Large intestine (tissue), 3 donors: ENCODE measurements around the gene IRAK2. TPM values are rescaled to one million over a fixed set of nuclear protein-coding genes. Genes with fewer than 3 reads are reported as not detected.
"Not testable (repeated sequence)": the region's sequence is repeated elsewhere in the genome, so short reads cannot be mapped to it uniquely, and the experiment has no call there.

Source experiments
- DNase-seq, 2 donors: peaks; one replicate each; pipeline versions ENCODE4 v3.0.0 to v3.0.0-alpha.2; 2013
- H3K27ac ChIP-seq: one replicate; pipeline ENCODE4 v1.5.1; 2013; ENCODE audit warnings: low read length
- H3K27me3 ChIP-seq: 2 replicates; pipeline ENCODE4 v1.6.1; 2013; ENCODE audit warnings: low read length; ENCODE audit not compliant: control insufficient read depth, insufficient read depth
- H3K36me3 ChIP-seq: 2 replicates; pipeline ENCODE4 v1.6.1; 2013; ENCODE audit warnings: low read length; ENCODE audit not compliant: control insufficient read depth, insufficient read depth
- H3K4me1 ChIP-seq: one replicate; pipeline ENCODE4 v1.6.1; 2013; ENCODE audit warnings: low read length; ENCODE audit not compliant: control insufficient read depth, insufficient read depth
- H3K4me3 ChIP-seq: one replicate; pipeline ENCODE4 v1.5.1; 2013; ENCODE audit warnings: low read length
- H3K9me3 ChIP-seq: one replicate; pipeline ENCODE4 v1.6.1; 2013; ENCODE audit warnings: mild to moderate bottlenecking, low read depth, low read length, moderate library complexity; ENCODE audit not compliant: control insufficient read depth
- WGBS: methylation state at CpG from one replicate; pipeline ENCODE4 v1.1.5; 2013; ENCODE audit warnings: low lambda C conversion rate; ENCODE audit not compliant: insufficient coverage; 5-methylcytosine and 5-hydroxymethylcytosine counted together
- polyA plus RNA-seq: library from polyadenylated mRNA; unstranded; fragments of 120-200 nt; gene quantifications from one replicate; pipeline ENCODE4 v1.2.1, GENCODE V29; 2013

Gene IRAK2
- polyA plus RNA-seq, 1 donor, result 2.2 TPM

- not testable (repeated sequence) for H3K36me3 ChIP-seq, H3K9me3 ChIP-seq, H3K4me3 ChIP-seq, H3K27me3 ChIP-seq, DNase-seq, H3K4me1 ChIP-seq, H3K27ac ChIP-seq
- no CpG with 5 or more reads among the region's 7 CpGs for WGBS
These were observed 10.6 kb downstream of the IRAK2 start for GRCh38 chr3:10175334-10175733.

DNA sequence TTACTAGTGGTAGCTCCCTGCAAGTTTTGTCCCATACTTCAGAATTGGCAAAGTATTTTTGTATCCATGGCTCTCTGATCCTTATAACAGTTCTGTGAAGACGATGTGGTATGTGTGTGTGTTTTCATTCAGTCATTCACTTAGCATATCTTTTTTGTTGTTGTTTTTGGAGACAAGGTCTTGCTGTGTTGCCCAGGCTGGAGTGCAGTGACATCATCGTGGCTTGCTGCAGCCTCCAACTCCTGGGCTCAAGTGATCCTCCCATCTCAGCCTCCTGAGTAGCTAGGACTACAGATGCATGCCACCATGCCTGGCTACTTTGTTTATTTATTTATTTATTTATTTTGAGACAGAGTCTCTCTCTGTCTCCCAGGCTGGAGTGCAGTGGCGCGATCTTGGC is 11.4 kb downstream of the IRAK2 start:
- not testable (repeated sequence) for H3K4me3 ChIP-seq, DNase-seq, H3K27ac ChIP-seq, H3K36me3 ChIP-seq, H3K9me3 ChIP-seq, H3K4me1 ChIP-seq, H3K27me3 ChIP-seq
- 100% methylated on average over 1 of the region's 4 CpGs for WGBS

DNA sequence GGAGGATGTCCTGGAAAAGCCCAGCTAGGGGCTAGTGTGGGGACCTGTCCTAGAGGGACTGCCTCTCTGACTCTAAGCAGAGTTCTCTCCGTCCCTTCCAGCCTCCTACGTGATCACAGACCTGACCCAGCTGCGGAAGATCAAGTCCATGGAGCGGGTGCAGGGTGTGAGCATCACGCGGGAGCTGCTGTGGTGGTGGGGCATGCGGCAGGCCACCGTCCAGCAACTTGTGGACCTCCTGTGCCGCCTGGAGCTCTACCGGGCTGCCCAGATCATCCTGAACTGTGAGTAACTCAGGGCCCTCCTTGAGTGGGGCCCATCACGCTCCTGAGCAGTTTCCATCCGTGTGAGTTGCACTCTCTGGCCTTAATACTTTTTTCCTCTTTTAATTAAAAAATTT is 13.0 kb downstream of the IRAK2 start:
- Histone ChIP-seq H3K27me3 (no peaks in the 10 kb centered on the region), H3K36me3 (no peaks in the 10 kb centered on the region), H3K27ac (no peak overlapping the region), H3K9me3 (no peaks in the 10 kb centered on the region), H3K4me3 (no peak overlapping the region), H3K4me1 (no peaks in the 10 kb centered on the region)
- no CpG with 5 or more reads among the region's 12 CpGs for WGBS
- no peak for DNase-seq

- Histone ChIP-seq H3K27ac (no peak overlapping the region), H3K9me3 (no peaks in the 10 kb centered on the region), H3K4me3 (no peak overlapping the region), H3K4me1 (no peaks in the 10 kb centered on the region), H3K36me3 (no peaks in the 10 kb centered on the region), H3K27me3 (no peaks in the 10 kb centered on the region)
- no peak for DNase-seq
These were observed 14.2 kb downstream of the IRAK2 start for GRCh38 chr3:10178892-10179291.

GRCh38 chr3:10180289-10180688 is 15.6 kb downstream of the IRAK2 start:
- DNase-seq, result no peak
- Histone ChIP-seq H3K4me1 (no peaks in the 10 kb centered on the region), H3K27ac (no peak overlapping the region), H3K36me3 (no peaks in the 10 kb centered on the region), H3K27me3 (no peaks in the 10 kb centered on the region), H3K9me3 (no peaks in the 10 kb centered on the region), H3K4me3 (no peak overlapping the region)
- no CpG with 5 or more reads among the region's 2 CpGs for WGBS

DNA sequence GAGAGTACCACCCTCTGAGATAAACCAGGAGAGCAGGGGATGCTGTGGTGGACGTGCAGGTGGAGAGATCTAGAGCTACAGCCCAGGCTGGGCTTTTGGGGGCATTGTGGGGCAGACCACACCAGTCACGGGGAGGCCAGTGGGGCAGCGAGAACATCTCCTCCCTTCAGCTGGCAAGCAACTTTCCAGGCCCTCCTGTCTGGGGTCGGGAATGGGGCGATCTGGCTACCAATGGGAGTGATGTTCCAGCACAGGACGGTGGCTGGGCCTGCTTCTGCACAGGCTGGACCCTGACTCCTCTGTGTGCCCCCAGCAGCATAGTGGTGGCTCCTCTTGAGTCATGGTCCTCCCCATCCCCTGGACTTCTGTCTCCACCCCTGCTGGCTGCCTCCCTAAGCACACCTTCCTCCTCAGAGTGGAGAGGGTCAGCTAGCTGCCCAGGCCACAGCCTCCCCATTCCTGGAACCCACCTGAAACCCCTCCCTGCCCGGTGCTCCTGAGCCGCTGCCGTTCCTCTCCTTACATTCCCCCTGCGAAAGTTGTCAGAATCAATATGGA is 16.1 kb downstream of the IRAK2 start:
- DNase-seq, result no peak
- H3K27me3 ChIP-seq, result no peaks in the 10 kb centered on the region
- H3K4me3 ChIP-seq, result no peak overlapping the region
- no peaks in the 10 kb centered on the region for H3K9me3 ChIP-seq
- H3K27ac ChIP-seq, result no peak overlapping the region
- H3K36me3 ChIP-seq, result no peaks in the 10 kb centered on the region
- no CpG with 5 or more reads among the region's 10 CpGs for WGBS
- no peaks in the 10 kb centered on the region for H3K4me1 ChIP-seq

DNA sequence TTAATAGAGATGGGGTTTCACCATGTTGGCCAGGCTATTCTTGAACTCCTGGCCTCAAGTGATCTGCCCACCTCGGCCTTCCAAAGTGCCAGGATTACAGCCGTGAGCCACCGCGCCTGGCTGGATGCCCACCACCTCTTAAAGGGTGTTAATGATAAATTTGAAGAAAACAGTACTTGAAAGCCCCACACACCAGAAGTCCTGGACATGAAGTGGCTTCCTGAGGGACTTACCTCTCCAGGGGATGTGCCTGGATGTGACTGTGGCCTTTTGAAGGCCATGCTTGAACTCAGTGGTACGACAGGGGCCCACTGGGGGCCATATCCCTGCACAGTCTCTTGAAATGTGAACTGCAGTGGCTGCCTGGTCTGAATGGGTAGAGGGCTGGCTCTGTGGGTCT is 18.2 kb downstream of the IRAK2 start:
- Histone ChIP-seq H3K4me3 (no peak overlapping the region), H3K9me3 (no peaks in the 10 kb centered on the region), H3K4me1 (no peaks in the 10 kb centered on the region), H3K27ac (no peak overlapping the region), H3K36me3 (no peaks in the 10 kb centered on the region), H3K27me3 (no peaks in the 10 kb centered on the region)
- DNase-seq, result no peak
- no CpG with 5 or more reads among the region's 5 CpGs for WGBS

GRCh38 chr3:10184250-10184649 is 19.5 kb downstream of the IRAK2 start:
- Histone ChIP-seq H3K4me3 (no peak overlapping the region), H3K36me3 (no peaks in the 10 kb centered on the region), H3K27me3 (no peaks in the 10 kb centered on the region), H3K27ac (no peak overlapping the region), H3K9me3 (no peaks in the 10 kb centered on the region), H3K4me1 (no peaks in the 10 kb centered on the region)
- no CpG with 5 or more reads among the region's 2 CpGs for WGBS
- DNase-seq, result no peak

DNA sequence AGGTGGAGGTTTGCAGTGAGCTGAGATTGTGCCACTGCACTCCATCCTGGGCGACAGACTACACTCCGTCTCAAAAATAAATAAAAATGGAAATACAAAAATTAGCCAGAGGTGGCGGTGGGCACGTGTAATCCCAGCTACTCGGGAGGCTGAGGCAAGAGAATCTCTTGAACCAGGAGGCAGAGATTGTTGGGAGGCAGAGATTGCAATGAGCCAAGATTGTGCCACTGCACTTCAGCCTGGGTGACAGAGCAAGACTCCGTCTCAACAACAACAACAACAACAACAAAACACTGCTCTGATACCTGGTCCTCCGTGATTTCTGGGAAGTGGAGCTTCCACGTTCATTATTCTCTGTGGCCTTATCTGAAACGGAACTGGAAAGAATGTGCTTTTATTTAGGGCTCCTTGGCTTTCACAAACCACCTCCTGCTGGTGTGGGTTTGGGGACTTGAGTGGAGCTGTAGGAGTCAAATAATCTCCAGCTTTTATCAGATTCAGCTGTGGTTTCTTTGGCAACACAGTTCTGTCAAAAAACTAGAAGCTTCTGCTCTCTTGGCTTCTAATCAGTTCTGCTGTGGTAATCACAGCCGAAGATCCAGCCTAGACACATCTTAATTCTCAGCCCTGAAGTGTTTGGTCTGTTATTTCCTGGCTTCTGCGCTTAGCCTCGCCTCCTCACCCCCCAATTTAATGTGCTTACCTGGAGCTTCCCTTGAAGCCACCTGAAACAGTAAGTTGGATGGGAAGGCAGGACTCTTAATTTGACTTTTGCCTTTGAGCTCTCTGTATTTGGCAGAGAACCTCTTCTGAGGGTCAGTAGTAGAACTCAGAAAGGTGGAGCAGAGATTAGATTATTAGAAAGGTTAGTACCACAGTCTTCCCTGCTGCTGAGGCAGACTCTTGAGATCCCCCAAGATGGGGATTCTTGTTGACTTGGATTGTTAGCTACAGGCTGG is 21.4 kb downstream of the IRAK2 start:
- WGBS, result 67% methylated on average over 1 of the region's 12 CpGs
- Histone ChIP-seq H3K4me1 (no peaks in the 10 kb centered on the region), H3K36me3 (no peaks in the 10 kb centered on the region), H3K27me3 (no peaks in the 10 kb centered on the region), H3K4me3 (no peak overlapping the region), H3K9me3 (no peaks in the 10 kb centered on the region), H3K27ac (no peak overlapping the region)
- DNase-seq, result no peak

DNA sequence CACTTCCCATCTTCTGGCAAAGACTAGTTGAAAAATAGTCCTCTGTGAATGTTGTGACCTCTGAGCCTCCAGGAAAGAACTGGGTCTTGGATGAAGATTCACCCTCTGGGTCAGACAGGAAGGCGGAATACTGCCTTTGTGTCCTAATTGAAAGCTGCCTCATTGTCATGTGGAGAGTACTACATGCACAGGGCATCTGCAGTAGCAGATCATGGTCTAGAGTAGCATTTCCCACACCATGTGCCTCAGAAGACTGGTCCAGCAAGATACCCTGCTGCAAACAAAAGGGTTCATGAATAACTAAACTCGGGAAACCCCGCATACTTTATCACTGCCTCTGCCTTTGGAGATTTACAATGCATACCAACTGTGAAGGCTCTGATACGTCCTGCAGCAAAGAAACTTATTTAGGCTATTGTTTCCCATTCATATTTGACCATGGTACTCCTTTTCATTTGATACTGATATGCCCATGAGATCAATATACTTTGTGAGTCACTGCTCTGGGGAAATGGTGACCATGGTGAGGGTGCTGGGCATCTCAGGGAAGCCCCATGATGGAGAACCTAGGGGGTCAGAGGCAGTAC is 22.7 kb downstream of the IRAK2 start:
- Histone ChIP-seq H3K4me1 (peaks cover 11% of the 10 kb centered on the region), H3K4me3 (no peak overlapping the region), H3K36me3 (no peaks in the 10 kb centered on the region), H3K27me3 (no peaks in the 10 kb centered on the region), H3K27ac (no peak overlapping the region), H3K9me3 (no peaks in the 10 kb centered on the region)
- DNase-seq, result no peak
- WGBS, result no CpG with 5 or more reads among the region's 4 CpGs
